MM.1S (cell line): ENCODE results near the gene LPCAT1.

Experiments
- CTCF ChIP-seq: fragments of 300-600 bp; sonication (generic); IDR thresholded peaks from 2 replicates; pipeline ENCODE4 v1.5.1; 2016; ENCODE audit warnings: antibody characterized with exemption, low read length, mixed read lengths
- EZH2 ChIP-seq: fragments of 300-600 bp; sonication (generic); optimal IDR thresholded peaks from 2 replicates; pipeline ENCODE3; 2017; ENCODE audit warnings: low read depth, mild to moderate bottlenecking, antibody characterized with exemption, low read length, mixed read lengths
- EZH2phosphoT487 ChIP-seq: fragments of 300-600 bp; sonication (generic); IDR thresholded peaks from 2 replicates; pipeline ENCODE4 v1.6.1; 2018; ENCODE audit warnings: antibody characterized with exemption, low read length

GRCh38 chr5:1486271-1486670 lies 37.5 kb downstream of the LPCAT1 start:
- TF ChIP-seq CTCF (no peak), EZH2 (no peak), EZH2phosphoT487 (no peak)
